ENCODE results near the gene COPS3. TPM values are rescaled to one million over a fixed set of nuclear protein-coding genes. Genes with fewer than 3 reads are reported as not detected.

The COPS3 gene
- total and polyA plus RNA-seq, 9 of the 15 experiments (the other 6 are each of a cell fraction or from before 2014, with no cell fraction given): 92.4 to 295 (median 167) TPM

- peak overlapping the region; percentile 99 for H3K4me2 ChIP-seq (ENCODE audit: insufficient read depth, low read length)
- POLR2A ChIA-PET: interaction anchor here (0.8 to 1.4 kb wide), 3 partner anchors 9 to 45 kb away, joined by 3 to 6 read pairs (median 4); no protein-coding TSS in a partner anchor
- ATAC-seq (peak; percentile 47), DNase-seq (ENCODE audit: extremely low read depth in 1 of 4, low spot score in 3 of 4) (peak in 1 of 4 experiments; percentile 45), FAIRE-seq (peak; percentile 66)
- no TSS peak for BruUV-seq (replicated peaks)
- peaks cover 17% of the 10 kb centered on the region for H4K20me1 ChIP-seq (replicated peaks; ENCODE audit: control insufficient read depth, insufficient read depth, low read length)
- intact Hi-C loops (cut with micrococcal nuclease) (no loop called here), in situ Hi-C loops (cut with MboI) (no loop called here)
- no peaks in the 10 kb centered on the region for H3K9me3 ChIP-seq (replicated peaks; ENCODE audit: control insufficient read depth, insufficient read depth, low read depth, low read length)
- peak overlapping the region; percentile 97 to 99; a peak in 3 of 4 replicates for H3K9ac ChIP-seq (ENCODE audit: insufficient read depth in 1 of 2, low read depth in 2 of 2, low read length in 2 of 2)
- H2AFZ ChIP-seq (ENCODE audit: low read depth, low read length): no peak overlapping the region
- H3K4me1 ChIP-seq (replicated peaks in 1 of 2; ENCODE audit: control insufficient read depth in 2 of 2, insufficient read depth in 2 of 2, low read length in 2 of 2): peaks cover 8 to 11% of the 10 kb centered on the region in 2 experiments; a peak in 4 of 5 replicates
- H3K9me1 ChIP-seq (ENCODE audit: control insufficient read depth, insufficient read depth, low read length): peaks cover 2% of the 10 kb centered on the region
- no peak for TF ChIP-seq MTF1 (CRISPR knock-in tag; IDR thresholded peaks at IDR 0.05; ENCODE audit: borderline replicate concordance)
- no peak for TF ChIP-seq CSDE1 (IDR thresholded peaks at IDR 0.05)
- TF ChIP-seq ATF3 (IDR thresholded peaks at IDR 0.05): peak; percentile 31; the same call in 1 of the 2 replicates
- no peak for TF ChIP-seq ATF3 (CRISPR knock-in tag; conservative IDR thresholded peaks at IDR 0.05)
- peak; percentile 57 for TF ChIP-seq PRDM10 (IDR thresholded peaks at IDR 0.05; ENCODE audit: partially characterized antibody)
- peak; percentile 65; the same call in 1 of the 2 replicates for TF ChIP-seq HMBOX1 (IDR thresholded peaks at IDR 0.05)
- no peak for TF ChIP-seq ZNF764 (CRISPR knock-in tag; IDR thresholded peaks at IDR 0.05; ENCODE audit: low read depth)
- TF ChIP-seq ZNF408 (CRISPR knock-in tag; IDR thresholded peaks at IDR 0.05; ENCODE audit: low read depth): no peak
- H3K4me3 ChIP-seq: peak overlapping the region; percentile 98
- peaks cover 41% of the 10 kb centered on the region for H3K79me2 ChIP-seq (ENCODE audit: control insufficient read depth, insufficient read depth, low read length)
- no peaks in the 10 kb centered on the region for H3K27me3 ChIP-seq (ENCODE audit: control insufficient read depth in 2 of 2, insufficient read depth in 2 of 2, low read length in 2 of 2)
- WGBS (ENCODE audit: insufficient coverage, low coverage, missing lambda C conversion rate): 35% methylated on average over 14 of the region's 19 CpGs
- H3K36me3 ChIP-seq (ENCODE audit: control insufficient read depth, insufficient read depth, low read length): peaks cover 25% of the 10 kb centered on the region; the same call in 2 of the 3 replicates
- CTCF ChIA-PET (ENCODE audit: low intra/inter-chr PET ratio): no interaction called here
- peak overlapping the region; percentile 100 for H3K27ac ChIP-seq (ENCODE audit: extremely low read depth, low read depth, low read length)
These were observed 45.6 kb downstream of the COPS3 start for GRCh38 chr17:17235212-17236174.

Data from K562 (cell line).